ENCODE data around the gene SH3GLB2.
"Not testable (repeated sequence)": the region's sequence is repeated elsewhere in the genome, so short reads cannot be mapped to it uniquely, and the experiment has no call there.

The SH3GLB2 gene

GRCh38 chr9:128992995-128993394 lies 35.1 kb downstream of the SH3GLB2 start:
- DNase-seq = no peak

- DNase-seq = no peak
Observed at GRCh38 chr9:128987805-128988204, 40.3 kb downstream of the SH3GLB2 start.

GRCh38 chr9:128986671-128987070 lies 41.5 kb downstream of the SH3GLB2 start:
- DNase-seq = no peak

- no peak for DNase-seq
Observed at GRCh38 chr9:128983536-128983935, 44.6 kb downstream of the SH3GLB2 start.

- DNase-seq = no peak
Observed at GRCh38 chr9:128979111-128979510, 49.0 kb downstream of the SH3GLB2 start.

GRCh38 chr9:128972956-128973355 lies 55.2 kb downstream of the SH3GLB2 start:
- no peak for DNase-seq

- DNase-seq = no peak
Observed at GRCh38 chr9:128969491-128969890, 58.6 kb downstream of the SH3GLB2 start.

GRCh38 chr9:128961403-128961802 lies 66.7 kb downstream of the SH3GLB2 start:
- not testable (repeated sequence) for DNase-seq
